Caki2 (cell line): ENCODE measurements around the gene ARL8B. TPM values are rescaled to one million over a fixed set of nuclear protein-coding genes. Genes with fewer than 3 reads are reported as not detected.
A peak's percentile ranks its signal among the peaks of the same experiment; 100 is the strongest.
"Not testable (repeated sequence)": the region's sequence is repeated elsewhere in the genome, so short reads cannot be mapped to it uniquely, and the experiment has no call there.

Experiments used
- DNase-seq: peaks from one replicate; pipeline ENCODE4 v3.0.0-alpha.2; 2015; ENCODE audit warnings: low read depth
- in situ Hi-C: cut with HindIII; loops from 2 replicates; pipeline ENCODE4 v1.10.0; 2016; ENCODE audit warnings: low sequenced_read_pairs, low pct_unique_long_range_greater_than_20kb, mixed read lengths
- total RNA-seq: library from RNA; depleted of rRNA; stranded (reverse); fragments of >200 nt; shearing (Covaris generic); gene quantifications from 2 replicates; pipeline ENCODE4 v1.2.3, GENCODE V29; 2014; ENCODE audit warnings: low replicate concordance

ARL8B gene
- total RNA-seq, 1 experiment from 2014 or later, result 39.9 TPM

- in situ Hi-C loops, result no loop called here
- no peak for DNase-seq
Observed at GRCh38 chr3:5170975-5171374, 48.9 kb downstream of the ARL8B start.

GRCh38 chr3:5172018-5172417, 49.9 kb downstream of the ARL8B start:
- in situ Hi-C loops, result no loop called here
- DNase-seq, result no peak

- in situ Hi-C loops, DNase-seq: not testable (repeated sequence)
Observed at GRCh38 chr3:5179036-5179435, 56.9 kb downstream of the ARL8B start.

GRCh38 chr3:5181469-5182141, 59.5 kb downstream of the ARL8B start:
- in situ Hi-C loops, result no loop called here

GRCh38 chr3:5183714-5184113, 61.6 kb downstream of the ARL8B start:
- not testable (repeated sequence) for DNase-seq

More at GRCh38 chr3:5181469-5182141, 59.5 kb downstream of the ARL8B start:
- DNase-seq, result no peak

GRCh38 chr3:5184499-5184898, 62.4 kb downstream of the ARL8B start:
- in situ Hi-C loops, result no loop called here
- no peak for DNase-seq

More at GRCh38 chr3:5183714-5184113, 61.6 kb downstream of the ARL8B start:
- in situ Hi-C loops, result not testable (repeated sequence)

GRCh38 chr3:5185093-5185673, 63.1 kb downstream of the ARL8B start:
- in situ Hi-C loops, result no loop called here
- DNase-seq, result no peak

GRCh38 chr3:5186089-5186857, 64.2 kb downstream of the ARL8B start:
- in situ Hi-C loops, result no loop called here
- no peak for DNase-seq

GRCh38 chr3:5186858-5187155, 64.7 kb downstream of the ARL8B start:
- in situ Hi-C loops, result no loop called here
- DNase-seq, result no peak

- peak; percentile 88 for DNase-seq
- in situ Hi-C loops, result no loop called here
Observed at GRCh38 chr3:5187156-5187919, 65.2 kb downstream of the ARL8B start, which contains the start of gene EDEM1. Gene EDEM1, plus strand, starts transcription at chr3:5187707. Its CDS starts 99 bp downstream, at chr3:5187806.

GRCh38 chr3:5187920-5188418, 65.9 kb downstream of the ARL8B start:
- in situ Hi-C loops, result no loop called here

GRCh38 chr3:5188419-5189221, 66.5 kb downstream of the ARL8B start:
- in situ Hi-C loops, result no loop called here
- peak; percentile 53 for DNase-seq

More at GRCh38 chr3:5187920-5188418, 65.9 kb downstream of the ARL8B start:
- DNase-seq, result no peak

GRCh38 chr3:5190147-5190791, 68.2 kb downstream of the ARL8B start:
- in situ Hi-C loops, result no loop called here
- no peak for DNase-seq

- no peak for DNase-seq
- in situ Hi-C loops, result no loop called here
Observed at GRCh38 chr3:5191555-5192304, 69.6 kb downstream of the ARL8B start.

GRCh38 chr3:5192571-5193365, 70.7 kb downstream of the ARL8B start:
- in situ Hi-C loops, result no loop called here
- no peak for DNase-seq

GRCh38 chr3:5194341-5194740, 72.2 kb downstream of the ARL8B start:
- in situ Hi-C loops, result no loop called here
- DNase-seq, result no peak
